Astrocyte (in vitro differentiated cells and primary cell): Measurements from ENCODE around the gene AIDA. TPM values are rescaled to one million over a fixed set of nuclear protein-coding genes. Genes with fewer than 3 reads are reported as not detected.

Source experiments
- DNase-seq: peaks from one replicate; pipeline ENCODE4 v3.0.0-alpha.2; 2010; ENCODE audit warnings: low read depth
- FAIRE-seq: peaks from 2 replicates; lab custom pipeline; 2011; peaks lifted over from hg19 to GRCh38; lab: Jason Lieb, UNC
- H2AFZ ChIP-seq: 2 replicates; pipeline ENCODE4 v1.6.0; 2012; ENCODE audit warnings: low read depth, low read length, inconsistent platforms
- H3K27ac ChIP-seq: 2 replicates; pipeline ENCODE4 v1.5.1; 2011; ENCODE audit warnings: low read depth, low read length, inconsistent platforms
- H3K27me3 ChIP-seq: 2 replicates; pipeline ENCODE4 v1.6.0; 2011; ENCODE audit warnings: low read length, inconsistent platforms; ENCODE audit not compliant: insufficient read depth
- H3K36me3 ChIP-seq: 2 replicates; pipeline ENCODE4 v1.5.1; 2011; ENCODE audit warnings: low read length, inconsistent platforms; ENCODE audit not compliant: insufficient read depth
- H3K4me1 ChIP-seq: 2 replicates; pipeline ENCODE4 v1.5.1; 2011; ENCODE audit warnings: low read length, inconsistent platforms; ENCODE audit not compliant: insufficient read depth
- H3K4me2 ChIP-seq: 2 replicates; pipeline ENCODE4 v1.6.0; 2012; ENCODE audit warnings: low read length, inconsistent platforms
- H3K4me3 ChIP-seq: 2 replicates; pipeline ENCODE4 v1.5.1; 2011; ENCODE audit warnings: low read depth, mild to moderate bottlenecking, low read length, inconsistent platforms; ENCODE audit not compliant: insufficient read depth
- H3K79me2 ChIP-seq: 2 replicates; pipeline ENCODE4 v1.6.0; 2012; ENCODE audit warnings: mild to moderate bottlenecking, low read length, inconsistent platforms; ENCODE audit not compliant: insufficient read depth
- H3K9ac ChIP-seq: 2 replicates; pipeline ENCODE4 v1.6.0; 2012; ENCODE audit warnings: mild to moderate bottlenecking, low read length, inconsistent platforms
- H3K9me3 ChIP-seq: 2 replicates; pipeline ENCODE4 v1.5.1; 2012; ENCODE audit warnings: low read depth, mild to moderate bottlenecking, low read length, inconsistent platforms; ENCODE audit not compliant: insufficient read depth
- H4K20me1 ChIP-seq: 2 replicates; pipeline ENCODE4 v1.6.0; 2012; ENCODE audit warnings: low read length, inconsistent platforms; ENCODE audit not compliant: insufficient read depth
- H3K27ac Mint-ChIP-seq: one replicate; pipeline ENCODE4 v1.8.0; 2021; ENCODE audit warnings: mild to moderate bottlenecking, mixed read lengths; ENCODE audit not compliant: unreplicated experiment
- H3K27me3 Mint-ChIP-seq: one replicate; pipeline ENCODE4 v1.8.0; 2021; ENCODE audit warnings: low read depth, mixed read lengths; ENCODE audit not compliant: unreplicated experiment
- H3K36me3 Mint-ChIP-seq: one replicate; pipeline ENCODE4 v1.8.0; 2021; ENCODE audit warnings: low read depth, mixed read lengths; ENCODE audit not compliant: unreplicated experiment
- H3K4me1 Mint-ChIP-seq: one replicate; pipeline ENCODE4 v1.8.0; 2021; ENCODE audit warnings: low read depth, mixed read lengths; ENCODE audit not compliant: unreplicated experiment
- H3K4me3 Mint-ChIP-seq: one replicate; pipeline ENCODE4 v1.8.0; 2021; ENCODE audit warnings: mild to moderate bottlenecking, moderate library complexity, mixed read lengths; ENCODE audit not compliant: unreplicated experiment
- H3K9me3 Mint-ChIP-seq: one replicate; pipeline ENCODE4 v1.8.0; 2021; ENCODE audit warnings: mild to moderate bottlenecking, mixed read lengths; ENCODE audit not compliant: unreplicated experiment
- EZH2 ChIP-seq: IDR thresholded peaks from 2 replicates; pipeline ENCODE4 v1.6.1; 2012; ENCODE audit warnings: mild to moderate bottlenecking, low read length, inconsistent platforms; ENCODE audit not compliant: insufficient read depth
- total RNA-seq: library from RNA; stranded (reverse); gene quantifications from 2 replicates; pipeline ENCODE4 v1.2.1, GENCODE V29; 2021
- TF ChIP-seq, protein P1 (sequence below): IDR thresholded peaks from 2 replicates; pipeline ENCODE4 v1.5.1; 2011; ENCODE audit warnings: low read depth, mild to moderate bottlenecking, inconsistent platforms, low read length, moderate library complexity; ENCODE audit not compliant: insufficient read depth

The AIDA gene
- total RNA-seq, 1 donor from 2014 or later, result 86.2 TPM

DNA sequence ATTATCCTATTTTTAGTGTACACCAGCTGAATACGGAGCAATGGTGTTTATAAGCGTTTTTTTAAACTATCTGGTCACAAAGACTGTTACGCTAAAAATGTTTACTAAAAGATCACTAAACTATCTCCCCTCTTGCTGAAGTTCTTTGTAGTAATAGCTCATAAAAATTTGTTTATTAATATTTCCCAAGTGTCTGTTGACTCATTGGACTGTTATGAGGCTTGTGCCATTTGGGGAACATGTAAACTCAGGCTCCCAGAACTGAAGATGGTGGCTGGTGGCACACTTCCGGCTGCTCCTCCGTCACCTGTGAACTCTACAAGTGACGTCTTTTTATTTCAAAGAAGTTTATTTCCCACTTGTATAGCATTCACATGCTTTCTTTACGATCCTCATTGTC, 46.3 kb downstream of the AIDA start:
- no peak for DNase-seq
- H3K27ac Mint-ChIP-seq, result no peak overlapping the region
- peaks cover 68% of the 10 kb centered on the region for H3K36me3 ChIP-seq

DNA sequence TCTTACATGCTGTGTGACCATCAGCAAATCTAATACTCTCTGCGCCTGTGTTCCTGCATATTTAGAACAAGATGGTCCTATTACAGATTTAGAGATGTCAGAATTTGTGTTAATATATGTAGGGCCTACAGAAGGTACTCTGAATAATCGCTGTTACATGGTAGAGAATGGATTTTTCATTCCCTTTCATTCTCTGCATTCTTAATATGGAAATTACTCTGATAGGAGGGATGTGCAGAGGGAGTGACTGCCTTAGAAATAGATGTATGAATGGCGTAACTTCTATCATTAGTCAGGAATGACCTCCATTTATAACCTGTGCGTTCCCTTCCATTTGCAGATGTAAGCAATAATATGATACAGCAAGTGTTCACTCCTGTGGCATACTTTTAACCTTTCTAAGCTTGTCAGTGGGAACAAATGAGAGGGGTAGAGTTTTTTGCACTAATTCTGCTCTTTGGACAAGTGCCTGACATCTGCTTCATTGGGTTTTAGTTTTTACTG, 48.8 kb downstream of the AIDA start:
- Mint-ChIP-seq H3K27ac (no peak overlapping the region), H3K36me3 (peaks cover 1% of the 10 kb centered on the region), H3K4me3 (no peak overlapping the region), H3K4me1 (no peaks in the 10 kb centered on the region), H3K9me3 (no peaks in the 10 kb centered on the region), H3K27me3 (no peaks in the 10 kb centered on the region)
- Histone ChIP-seq H3K4me3 (no peak overlapping the region), H2AFZ (no peak overlapping the region), H3K9me3 (no peaks in the 10 kb centered on the region), H3K4me1 (no peaks in the 10 kb centered on the region), H3K36me3 (peaks cover 81% of the 10 kb centered on the region), H3K27ac (no peak overlapping the region), H3K27me3 (no peaks in the 10 kb centered on the region), H3K4me2 (no peak overlapping the region), H4K20me1 (no peaks in the 10 kb centered on the region), H3K9ac (no peak overlapping the region), H3K79me2 (no peaks in the 10 kb centered on the region)
- no peak for DNase-seq
- FAIRE-seq, result no peak
- TF ChIP-seq EZH2, result no peak
- TF ChIP-seq, protein P1, sequence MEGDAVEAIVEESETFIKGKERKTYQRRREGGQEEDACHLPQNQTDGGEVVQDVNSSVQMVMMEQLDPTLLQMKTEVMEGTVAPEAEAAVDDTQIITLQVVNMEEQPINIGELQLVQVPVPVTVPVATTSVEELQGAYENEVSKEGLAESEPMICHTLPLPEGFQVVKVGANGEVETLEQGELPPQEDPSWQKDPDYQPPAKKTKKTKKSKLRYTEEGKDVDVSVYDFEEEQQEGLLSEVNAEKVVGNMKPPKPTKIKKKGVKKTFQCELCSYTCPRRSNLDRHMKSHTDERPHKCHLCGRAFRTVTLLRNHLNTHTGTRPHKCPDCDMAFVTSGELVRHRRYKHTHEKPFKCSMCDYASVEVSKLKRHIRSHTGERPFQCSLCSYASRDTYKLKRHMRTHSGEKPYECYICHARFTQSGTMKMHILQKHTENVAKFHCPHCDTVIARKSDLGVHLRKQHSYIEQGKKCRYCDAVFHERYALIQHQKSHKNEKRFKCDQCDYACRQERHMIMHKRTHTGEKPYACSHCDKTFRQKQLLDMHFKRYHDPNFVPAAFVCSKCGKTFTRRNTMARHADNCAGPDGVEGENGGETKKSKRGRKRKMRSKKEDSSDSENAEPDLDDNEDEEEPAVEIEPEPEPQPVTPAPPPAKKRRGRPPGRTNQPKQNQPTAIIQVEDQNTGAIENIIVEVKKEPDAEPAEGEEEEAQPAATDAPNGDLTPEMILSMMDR, result no peak

More for the DNA sequence above, 46.3 kb downstream of the AIDA start:
- no peak overlapping the region for H2AFZ ChIP-seq
- no peaks in the 10 kb centered on the region for H3K9me3 ChIP-seq
- no peak overlapping the region for H3K27ac ChIP-seq
- no peaks in the 10 kb centered on the region for H3K79me2 ChIP-seq
- FAIRE-seq, result no peak
- H3K4me3 Mint-ChIP-seq, result no peak overlapping the region
- H3K4me1 Mint-ChIP-seq, result no peaks in the 10 kb centered on the region
- H3K4me2 ChIP-seq, result no peak overlapping the region
- no peaks in the 10 kb centered on the region for H3K27me3 Mint-ChIP-seq
- no peaks in the 10 kb centered on the region for H4K20me1 ChIP-seq
- H3K9me3 Mint-ChIP-seq, result no peaks in the 10 kb centered on the region
- H3K9ac ChIP-seq, result no peak overlapping the region
- no peaks in the 10 kb centered on the region for H3K27me3 ChIP-seq
- no peak overlapping the region for H3K4me3 ChIP-seq
- H3K36me3 Mint-ChIP-seq, result peaks cover 4% of the 10 kb centered on the region
- TF ChIP-seq, protein P1, result no peak
- TF ChIP-seq EZH2, result no peak
- no peaks in the 10 kb centered on the region for H3K4me1 ChIP-seq

DNA sequence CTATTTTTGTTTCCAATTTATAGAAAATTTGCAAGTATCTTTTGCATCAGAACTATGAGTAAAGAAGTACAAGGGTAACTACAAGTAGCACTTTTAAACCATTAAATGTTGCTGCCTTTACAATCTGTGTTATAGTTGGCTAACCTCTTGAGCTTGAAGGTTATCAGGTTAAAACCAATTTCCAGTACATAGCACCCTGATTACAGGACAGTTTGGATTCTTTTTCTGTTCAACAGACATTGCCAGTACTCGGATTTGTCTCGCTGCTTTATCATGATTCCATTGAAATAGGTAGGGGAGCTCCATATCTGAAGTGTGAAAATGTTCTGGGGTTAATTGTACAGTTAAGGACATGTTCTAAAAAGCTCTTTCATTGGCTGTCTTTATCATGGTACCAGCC, 54.4 kb downstream of the AIDA start:
- Histone ChIP-seq H3K79me2 (no peaks in the 10 kb centered on the region), H2AFZ (no peak overlapping the region), H3K36me3 (peaks cover 64% of the 10 kb centered on the region), H3K4me3 (no peak overlapping the region), H3K4me1 (no peaks in the 10 kb centered on the region), H4K20me1 (no peaks in the 10 kb centered on the region), H3K27me3 (no peaks in the 10 kb centered on the region), H3K4me2 (no peak overlapping the region), H3K27ac (no peak overlapping the region), H3K9me3 (no peaks in the 10 kb centered on the region), H3K9ac (no peak overlapping the region)
- no peak overlapping the region for H3K27ac Mint-ChIP-seq
- no peak for DNase-seq
- H3K4me3 Mint-ChIP-seq, result no peak overlapping the region
- H3K4me1 Mint-ChIP-seq, result no peaks in the 10 kb centered on the region
- peaks cover 3% of the 10 kb centered on the region for H3K36me3 Mint-ChIP-seq
- no peaks in the 10 kb centered on the region for H3K27me3 Mint-ChIP-seq
- FAIRE-seq, result no peak
- TF ChIP-seq, protein P1, result no peak
- TF ChIP-seq EZH2, result no peak
- H3K9me3 Mint-ChIP-seq, result no peaks in the 10 kb centered on the region
